HEK293 (cell line): ENCODE data around the gene SPHK1.

Source experiments
- CTCF ChIA-PET: fragments of 350-600 bp; formaldehyde crosslinking; extraction: SDS; loops from one replicate; lab custom pipeline; 2021; ENCODE audit warnings: antibody characterized with exemption; lab: Yijun Ruan, JAX
- POLR2A ChIA-PET: fragments of 300-600 bp; formaldehyde crosslinking; extraction: SDS; loops from one replicate; lab custom pipeline; 2020; ENCODE audit warnings: antibody characterized with exemption, inconsistent platforms; lab: Yijun Ruan, JAX
- H3K27ac ChIP-seq: fragments of 200-500 bp; sonication (Bioruptor generic); 2 replicates; pipeline ENCODE4 v1.5.1; 2014; ENCODE audit warnings: low read depth, low read length, control low read depth, inconsistent platforms; ENCODE audit errors: extremely low read depth
- H3K36me3 ChIP-seq, 2 experiments: fragments of 200-500 bp in 1 of 2; sonication (Bioruptor generic) in 1 of 2; 1 replicate in 1 of 2; 2 replicates in 1 of 2; pipeline ENCODE4 v1.5.1; 2014 to 2017; ENCODE audit warnings: inconsistent platforms in 2 of 2, low read length in 2 of 2; ENCODE audit not compliant: control insufficient read depth in 2 of 2, insufficient read depth in 1 of 2
- H3K4me1 ChIP-seq: fragments of 200-500 bp; sonication (Bioruptor generic); 2 replicates; pipeline ENCODE4 v1.5.1; 2014; ENCODE audit warnings: mild to moderate bottlenecking, low read length, inconsistent platforms; ENCODE audit not compliant: control insufficient read depth, insufficient read depth
- H3K4me3 ChIP-seq: 2 replicates; pipeline ENCODE4 v1.5.1; 2011; ENCODE audit warnings: low read depth, mild to moderate bottlenecking, control low read depth, low read length, moderate library complexity
- H3K9me3 ChIP-seq: fragments of 200-500 bp; sonication (Bioruptor generic); 2 replicates; pipeline ENCODE4 v1.5.1; 2014; ENCODE audit warnings: low read depth, low read length, inconsistent platforms; ENCODE audit not compliant: control insufficient read depth, insufficient read depth
- ZIC2 ChIP-seq: fragments of 450-650 bp; formaldehyde crosslinking; IDR thresholded peaks from 2 replicates; pipeline ENCODE4 v1.5.1; 2016; ENCODE audit warnings: missing biosample characterization, missing genetic modification characterization
- ZNF146 ChIP-seq: fragments of 450-650 bp; formaldehyde crosslinking; IDR thresholded peaks from 2 replicates; pipeline ENCODE4 v1.5.1; 2016; ENCODE audit warnings: missing biosample characterization, missing genetic modification characterization
- ZNF24 ChIP-seq: fragments of 450-650 bp; formaldehyde crosslinking; IDR thresholded peaks from 2 replicates; pipeline ENCODE4 v1.5.1; 2016; ENCODE audit warnings: missing biosample characterization, missing genetic modification characterization
- ZNF266 ChIP-seq: fragments of 450-650 bp; formaldehyde crosslinking; IDR thresholded peaks from 2 replicates; pipeline ENCODE4 v1.5.1; 2016; ENCODE audit warnings: missing biosample characterization, missing genetic modification characterization, low read depth
- ZNF311 ChIP-seq: fragments of 450-650 bp; formaldehyde crosslinking; IDR thresholded peaks from 2 replicates; pipeline ENCODE4 v1.5.1; 2017; ENCODE audit warnings: missing biosample characterization, missing genetic modification characterization, borderline replicate concordance
- ZNF341 ChIP-seq: fragments of 450-650 bp; formaldehyde crosslinking; IDR thresholded peaks from 2 replicates; pipeline ENCODE4; 2016; ENCODE audit warnings: low read depth, missing biosample characterization, missing genetic modification characterization
- ZNF473 ChIP-seq: fragments of 450-650 bp; formaldehyde crosslinking; IDR thresholded peaks from 2 replicates; pipeline ENCODE4 v1.5.1; 2017; ENCODE audit warnings: missing biosample characterization, missing genetic modification characterization
- ZNF521 ChIP-seq: fragments of 450-650 bp; formaldehyde crosslinking; IDR thresholded peaks from 2 replicates; pipeline ENCODE4 v1.5.1; 2017; ENCODE audit warnings: missing biosample characterization, mild to moderate bottlenecking, missing genetic modification characterization
- ZNF561 ChIP-seq: fragments of 450-650 bp; IDR thresholded peaks from 2 replicates; pipeline ENCODE4 v1.5.1; 2018; ENCODE audit warnings: missing biosample characterization, missing genetic modification characterization, borderline replicate concordance
- ZNF785 ChIP-seq: fragments of 450-650 bp; formaldehyde crosslinking; IDR thresholded peaks from 2 replicates; pipeline ENCODE4 v1.5.1; 2016; ENCODE audit warnings: missing biosample characterization, missing genetic modification characterization
- ZNF837 ChIP-seq: fragments of 450-650 bp; formaldehyde crosslinking; IDR thresholded peaks from 2 replicates; pipeline ENCODE4 v1.5.1; 2016; ENCODE audit warnings: missing biosample characterization, missing genetic modification characterization
- TF ChIP-seq, protein P1 (sequence below): fragments of 450-650 bp; formaldehyde crosslinking; conservative IDR thresholded peaks from 2 replicates; pipeline ENCODE4 v1.5.1; 2016; ENCODE audit warnings: low read depth, missing biosample characterization, missing genetic modification characterization
- TF ChIP-seq, protein P2 (sequence below): fragments of 450-650 bp; formaldehyde crosslinking; IDR thresholded peaks from 2 replicates; pipeline ENCODE4 v1.5.1; 2016; ENCODE audit warnings: missing biosample characterization, missing genetic modification characterization
- TF ChIP-seq, protein P3 (sequence below): fragments of 450-650 bp; IDR thresholded peaks from 2 replicates; pipeline ENCODE4 v1.5.1; 2018; ENCODE audit warnings: missing biosample characterization, mild to moderate bottlenecking, missing genetic modification characterization

Gene SPHK1

DNA sequence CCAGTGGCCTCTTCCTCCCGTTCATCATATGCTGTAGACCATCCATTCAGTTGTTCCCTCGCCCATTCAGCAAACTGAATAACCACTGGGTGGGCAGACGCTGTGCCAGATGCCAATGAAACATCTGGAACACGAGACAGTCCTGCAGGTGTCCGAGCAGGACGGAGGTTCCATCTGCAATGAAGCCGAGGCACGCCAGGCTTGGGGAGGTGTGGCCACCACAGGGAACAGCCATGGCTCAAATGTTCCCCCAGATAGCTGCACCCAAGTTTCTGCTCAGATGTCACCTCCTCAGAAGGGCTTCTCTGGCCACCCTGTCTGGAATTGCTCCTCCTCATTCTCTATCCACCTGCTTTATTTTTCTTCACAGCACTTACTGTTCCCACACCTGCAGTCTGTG lies 38.0 kb downstream of the SPHK1 start:
- H3K9me3 ChIP-seq, result no peaks in the 10 kb centered on the region
- POLR2A ChIA-PET, result no interaction called here
- peaks cover 6% of the 10 kb centered on the region for H3K4me1 ChIP-seq
- peaks cover 0 to 19% of the 10 kb centered on the region in 2 experiments; a peak in 1 of 3 replicates for H3K36me3 ChIP-seq
- no peak overlapping the region for H3K4me3 ChIP-seq
- CTCF ChIA-PET, result interaction anchor here (0.6 to 1.1 kb wide), 2 partner anchors 14 to 52 kb away, joined by 3 to 4 read pairs; no protein-coding TSS in a partner anchor
- TF ChIP-seq ZNF24 (tag by site-specific recombination) (no peak), ZNF341 (peak; percentile 79)
- H3K27ac ChIP-seq, result no peak overlapping the region

DNA sequence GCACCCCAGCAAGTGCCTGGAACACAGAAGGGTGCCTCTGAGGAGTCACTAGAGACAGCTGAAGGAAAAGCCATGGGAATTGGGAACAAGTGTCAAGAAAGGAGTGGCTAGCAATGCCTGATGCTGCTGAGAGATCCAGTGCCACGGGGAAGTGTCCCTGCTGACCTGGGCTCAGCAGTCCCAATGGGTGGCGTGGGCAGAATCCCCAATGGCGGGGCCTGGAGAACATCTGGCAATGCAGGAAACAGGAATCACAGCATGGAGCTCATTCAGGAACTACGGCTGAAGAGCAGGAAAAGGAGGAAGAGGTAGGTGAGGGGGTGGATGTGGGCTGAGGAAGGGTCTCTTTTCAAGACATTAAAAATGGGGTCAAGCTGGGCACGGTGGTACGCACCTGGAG lies 38.5 kb downstream of the SPHK1 start:
- CTCF ChIA-PET, result interaction anchor here (0.6 to 1.1 kb wide), 4 partner anchors 14 to 144 kb away, joined by 3 to 4 read pairs (median 4); no protein-coding TSS in a partner anchor
- no peaks in the 10 kb centered on the region for H3K9me3 ChIP-seq
- H3K27ac ChIP-seq, result no peak overlapping the region; the same call in 1 of the 2 replicates
- H3K4me3 ChIP-seq, result no peak overlapping the region
- peaks cover 2% of the 10 kb centered on the region; the same call in 1 of the 2 replicates for H3K4me1 ChIP-seq
- TF ChIP-seq, protein P1, sequence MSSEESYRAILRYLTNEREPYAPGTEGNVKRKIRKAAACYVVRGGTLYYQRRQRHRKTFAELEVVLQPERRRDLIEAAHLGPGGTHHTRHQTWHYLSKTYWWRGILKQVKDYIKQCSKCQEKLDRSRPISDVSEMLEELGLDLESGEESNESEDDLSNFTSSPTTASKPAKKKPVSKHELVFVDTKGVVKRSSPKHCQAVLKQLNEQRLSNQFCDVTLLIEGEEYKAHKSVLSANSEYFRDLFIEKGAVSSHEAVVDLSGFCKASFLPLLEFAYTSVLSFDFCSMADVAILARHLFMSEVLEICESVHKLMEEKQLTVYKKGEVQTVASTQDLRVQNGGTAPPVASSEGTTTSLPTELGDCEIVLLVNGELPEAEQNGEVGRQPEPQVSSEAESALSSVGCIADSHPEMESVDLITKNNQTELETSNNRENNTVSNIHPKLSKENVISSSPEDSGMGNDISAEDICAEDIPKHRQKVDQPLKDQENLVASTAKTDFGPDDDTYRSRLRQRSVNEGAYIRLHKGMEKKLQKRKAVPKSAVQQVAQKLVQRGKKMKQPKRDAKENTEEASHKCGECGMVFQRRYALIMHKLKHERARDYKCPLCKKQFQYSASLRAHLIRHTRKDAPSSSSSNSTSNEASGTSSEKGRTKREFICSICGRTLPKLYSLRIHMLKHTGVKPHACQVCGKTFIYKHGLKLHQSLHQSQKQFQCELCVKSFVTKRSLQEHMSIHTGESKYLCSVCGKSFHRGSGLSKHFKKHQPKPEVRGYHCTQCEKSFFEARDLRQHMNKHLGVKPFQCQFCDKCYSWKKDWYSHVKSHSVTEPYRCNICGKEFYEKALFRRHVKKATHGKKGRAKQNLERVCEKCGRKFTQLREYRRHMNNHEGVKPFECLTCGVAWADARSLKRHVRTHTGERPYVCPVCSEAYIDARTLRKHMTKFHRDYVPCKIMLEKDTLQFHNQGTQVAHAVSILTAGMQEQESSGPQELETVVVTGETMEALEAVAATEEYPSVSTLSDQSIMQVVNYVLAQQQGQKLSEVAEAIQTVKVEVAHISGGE (tag by site-specific recombination), result no peak
- TF ChIP-seq ZIC2 (tag by site-specific recombination), result peak; percentile 72
- no peak for TF ChIP-seq ZNF146 (tag by site-specific recombination)
- no peak for TF ChIP-seq ZNF473 (tag by site-specific recombination)
- TF ChIP-seq ZNF561 (tag by site-specific recombination), result no peak
- POLR2A ChIA-PET, result no interaction called here
- peaks cover 0 to 14% of the 10 kb centered on the region in 2 experiments; a peak in 1 of 3 replicates for H3K36me3 ChIP-seq

DNA sequence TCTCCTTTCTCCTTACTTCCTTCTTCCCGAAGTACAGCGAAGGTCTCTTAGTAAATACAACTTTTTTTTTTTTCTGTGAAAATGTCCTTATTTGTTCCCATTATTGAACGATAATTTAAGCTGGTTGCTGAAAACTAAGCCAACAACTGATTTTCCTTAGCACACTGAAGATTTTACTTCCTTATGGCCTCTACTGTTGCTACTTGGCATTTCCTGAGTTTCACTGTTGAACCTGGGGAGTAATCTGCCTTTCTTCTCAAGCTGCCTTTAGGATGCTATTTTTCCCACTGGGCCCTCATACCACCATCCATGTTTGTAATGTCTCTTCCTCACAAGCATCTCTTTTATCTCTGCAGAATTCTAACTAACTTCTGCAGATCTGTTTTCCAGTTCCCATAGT lies 42.4 kb downstream of the SPHK1 start:
- ChIA-PET POLR2A (no interaction called here), CTCF (interaction anchor here (0.5 to 1.1 kb wide), 6 partner anchors 12 to 96 kb away, joined by 3 to 4 read pairs (median 4); partner anchors contain the start of gene AANAT)
- no peaks in the 10 kb centered on the region for H3K9me3 ChIP-seq
- no peak overlapping the region for H3K4me3 ChIP-seq
- H3K27ac ChIP-seq, result no peak overlapping the region
- H3K36me3 ChIP-seq, result peaks cover 0 to 11% of the 10 kb centered on the region in 2 experiments; a peak in 1 of 3 replicates
- TF ChIP-seq ZNF521 (tag by site-specific recombination) (no peak), ZNF785 (tag by site-specific recombination) (no peak), ZNF266 (tag by site-specific recombination) (no peak), ZNF311 (tag by site-specific recombination) (no peak), ZNF837 (tag by site-specific recombination) (no peak), ZIC2 (tag by site-specific recombination) (no peak)
- TF ChIP-seq, protein P2, sequence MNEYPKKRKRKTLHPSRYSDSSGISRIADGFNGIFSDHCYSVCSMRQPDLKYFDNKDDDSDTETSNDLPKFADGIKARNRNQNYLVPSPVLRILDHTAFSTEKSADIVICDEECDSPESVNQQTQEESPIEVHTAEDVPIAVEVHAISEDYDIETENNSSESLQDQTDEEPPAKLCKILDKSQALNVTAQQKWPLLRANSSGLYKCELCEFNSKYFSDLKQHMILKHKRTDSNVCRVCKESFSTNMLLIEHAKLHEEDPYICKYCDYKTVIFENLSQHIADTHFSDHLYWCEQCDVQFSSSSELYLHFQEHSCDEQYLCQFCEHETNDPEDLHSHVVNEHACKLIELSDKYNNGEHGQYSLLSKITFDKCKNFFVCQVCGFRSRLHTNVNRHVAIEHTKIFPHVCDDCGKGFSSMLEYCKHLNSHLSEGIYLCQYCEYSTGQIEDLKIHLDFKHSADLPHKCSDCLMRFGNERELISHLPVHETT (tag by site-specific recombination), result no peak
- TF ChIP-seq, protein P3, sequence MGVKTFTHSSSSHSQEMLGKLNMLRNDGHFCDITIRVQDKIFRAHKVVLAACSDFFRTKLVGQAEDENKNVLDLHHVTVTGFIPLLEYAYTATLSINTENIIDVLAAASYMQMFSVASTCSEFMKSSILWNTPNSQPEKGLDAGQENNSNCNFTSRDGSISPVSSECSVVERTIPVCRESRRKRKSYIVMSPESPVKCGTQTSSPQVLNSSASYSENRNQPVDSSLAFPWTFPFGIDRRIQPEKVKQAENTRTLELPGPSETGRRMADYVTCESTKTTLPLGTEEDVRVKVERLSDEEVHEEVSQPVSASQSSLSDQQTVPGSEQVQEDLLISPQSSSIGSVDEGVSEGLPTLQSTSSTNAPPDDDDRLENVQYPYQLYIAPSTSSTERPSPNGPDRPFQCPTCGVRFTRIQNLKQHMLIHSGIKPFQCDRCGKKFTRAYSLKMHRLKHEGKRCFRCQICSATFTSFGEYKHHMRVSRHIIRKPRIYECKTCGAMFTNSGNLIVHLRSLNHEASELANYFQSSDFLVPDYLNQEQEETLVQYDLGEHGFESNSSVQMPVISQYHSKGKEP (tag by site-specific recombination), result no peak
- H3K4me1 ChIP-seq, result no peaks in the 10 kb centered on the region
